GM21381 (cell line): Measurements from ENCODE around the gene APEH.
A peak's percentile ranks its signal among the peaks of the same experiment; 100 is the strongest.

Source experiments
- ATAC-seq: cut with Tn5 transposase; IDR thresholded peaks from one replicate; pipeline ENCODE4 v1.9.1; 2021; ENCODE audit warnings: mild to moderate bottlenecking, moderate library complexity; ENCODE audit not compliant: unreplicated experiment

The APEH gene

GRCh38 chr3:49723628-49724551 is 49.7 kb downstream of the APEH start, which contains the start of gene GMPPB:
TSS of gene GMPPB (minus strand) at chr3:49723951. CDS start at chr3:49723726, 225 bp downstream.
- peak; percentile 84 for ATAC-seq

- no peak for ATAC-seq
These were observed 50.4 kb downstream of the APEH start for GRCh38 chr3:49724586-49724985.

DNA sequence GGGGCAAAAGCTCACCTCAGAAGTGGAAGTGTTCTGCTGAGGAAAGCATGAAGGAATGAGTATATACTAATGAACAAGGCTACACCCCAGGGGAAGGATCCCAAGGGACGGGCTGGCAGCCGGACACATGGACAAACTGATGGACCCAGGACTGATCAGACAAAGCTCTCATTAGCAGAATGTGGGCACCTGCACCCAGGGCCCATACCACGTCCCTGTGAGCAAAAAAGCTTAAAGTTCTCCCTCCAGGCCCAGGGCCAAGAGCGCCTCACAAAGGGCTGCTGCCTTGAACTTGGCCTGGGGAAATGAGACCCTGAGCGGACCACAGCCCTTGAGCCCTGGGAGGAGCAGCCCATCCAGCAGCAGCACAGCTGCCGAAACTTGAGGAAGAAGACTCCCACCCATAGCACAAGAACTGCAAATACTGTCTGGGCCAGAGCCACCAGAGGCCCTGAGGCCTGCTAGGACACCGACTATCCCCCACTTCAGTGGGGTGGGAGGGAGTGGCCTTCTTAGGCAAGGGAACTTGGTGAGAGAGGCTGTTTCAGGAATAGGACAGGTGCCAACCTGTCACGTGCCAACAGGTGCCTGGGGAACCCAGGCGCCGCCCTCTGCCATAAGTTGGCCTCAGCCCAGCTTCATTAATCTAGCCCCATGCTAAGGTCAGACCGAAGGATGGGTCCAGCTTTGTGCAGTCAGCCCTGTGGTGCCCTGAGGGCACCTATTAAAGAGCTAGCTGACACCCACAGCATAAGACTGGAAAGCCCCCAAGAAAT is 51.9 kb downstream of the APEH start:
- ATAC-seq = no peak

DNA sequence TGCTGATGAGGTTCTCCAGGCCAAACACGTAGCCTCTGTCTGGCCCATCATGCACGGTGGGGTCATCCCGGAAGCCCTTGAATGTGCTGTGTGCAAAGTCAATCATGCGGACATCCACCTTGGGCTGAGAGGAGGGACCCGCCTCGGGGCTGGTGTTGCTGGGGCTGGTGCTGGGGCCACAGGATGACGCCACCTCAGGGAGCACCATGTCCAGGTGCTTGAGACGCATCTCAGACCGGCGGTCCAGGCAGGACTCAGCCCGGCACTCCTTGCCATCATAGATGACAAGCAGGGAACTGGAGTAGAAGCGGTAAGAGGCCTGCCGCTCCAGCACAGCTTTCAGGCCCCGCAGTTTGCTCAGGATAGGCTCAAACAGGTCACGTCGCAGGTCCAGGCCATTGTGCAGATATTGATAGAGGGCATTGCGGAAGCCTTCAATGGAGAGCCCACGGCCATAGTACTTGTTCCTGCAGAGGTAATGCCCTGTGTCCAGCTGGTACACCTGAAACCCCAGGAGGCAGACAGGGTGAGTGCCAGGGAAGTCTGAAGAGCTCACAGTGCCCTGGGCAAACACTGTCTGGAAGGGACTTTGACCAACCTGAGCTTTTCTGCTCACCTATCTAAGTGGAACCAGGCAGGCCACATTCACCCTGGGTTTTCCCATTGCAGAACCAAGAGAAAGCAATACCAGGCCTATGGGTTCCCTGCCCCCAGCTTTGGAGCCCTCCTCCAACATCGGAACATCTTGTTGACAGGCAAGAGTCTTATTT is 53.2 kb downstream of the APEH start:
- ATAC-seq = no peak

DNA sequence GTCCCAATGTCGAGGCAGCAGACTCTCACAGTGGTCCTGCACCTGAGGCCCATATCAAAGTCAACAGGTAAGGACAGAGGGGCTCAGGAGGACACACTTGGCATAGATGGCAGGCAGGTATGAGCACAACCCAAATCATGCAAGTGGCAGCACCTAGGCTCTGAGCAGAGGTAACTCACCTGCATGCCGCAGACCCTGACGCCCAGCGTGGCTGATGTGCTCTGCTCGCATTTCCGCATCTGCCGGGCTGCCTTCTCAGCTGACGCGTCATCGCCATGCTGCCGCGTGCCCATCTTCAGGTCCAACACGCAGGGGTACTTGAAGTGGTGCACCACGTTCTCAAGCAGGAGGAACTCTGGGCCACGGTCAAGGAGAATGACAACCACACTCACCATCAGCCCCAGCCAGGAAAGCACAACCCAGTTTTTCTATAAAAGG is 53.8 kb downstream of the APEH start:
- ATAC-seq = no peak

- no peak for ATAC-seq
These were observed 55.9 kb downstream of the APEH start for GRCh38 chr3:49729966-49730609.

- no peak for ATAC-seq
These were observed 58.4 kb downstream of the APEH start for GRCh38 chr3:49732597-49732996.

GRCh38 chr3:49733551-49733950 is 59.4 kb downstream of the APEH start:
- ATAC-seq = no peak
